ENCODE measurements around the gene SUPT4H1.

GRCh38 chr17:58335779-58336455 lies 16.1 kb downstream of the SUPT4H1 start:
- TF ChIP-seq TAF1 (IDR thresholded peaks at IDR 0.05; ENCODE audit: borderline replicate concordance, insufficient read depth, low read length) (no peak), POLR2AphosphoS5 (IDR thresholded peaks at IDR 0.05; ENCODE audit: low read depth, low read length) (no peak), SIN3A (IDR thresholded peaks at IDR 0.05; ENCODE audit: borderline replicate concordance, insufficient read depth, low read length) (no peak)
